Peyer's patch (tissue), 4 donors: ENCODE results near the gene TXNRD2. TPM values are rescaled to one million over a fixed set of nuclear protein-coding genes. Genes with fewer than 3 reads are reported as not detected.

Experiments
- DNase-seq, 3 donors: peaks; one replicate each; pipeline ENCODE4 v3.0.0-alpha.2; 2017 to 2019
- H3K27ac ChIP-seq, 4 donors: fragments of 200-600 bp; sonication (generic); one replicate each; pipeline ENCODE4 v1.5.1; 2016 to 2019
- H3K27me3 ChIP-seq, 2 donors: fragments of 200-600 bp; sonication (generic); one replicate each; pipeline ENCODE4 v1.5.1; 2019
- H3K36me3 ChIP-seq, 3 donors: fragments of 200-600 bp; sonication (generic); one replicate each; pipeline ENCODE4 v1.5.1; 2016 to 2019
- H3K4me1 ChIP-seq, 4 donors: fragments of 200-600 bp; sonication (generic); one replicate each; pipeline ENCODE4 v1.5.1; 2016 to 2019
- H3K4me3 ChIP-seq, 4 donors: fragments of 200-600 bp; sonication (generic); 1 replicate in 3 of 4; 2 replicates in 1 of 4; pipeline ENCODE4 v1.5.1; 2016 to 2019; ENCODE audit warnings: mild to moderate bottlenecking in 1 of 4
- H3K9me3 ChIP-seq, 4 donors: fragments of 200-600 bp; sonication (generic); one replicate each; pipeline ENCODE4 v1.5.1; 2016 to 2019; ENCODE audit warnings: mild to moderate bottlenecking in 1 of 4
- POLR2A ChIP-seq, 2 donors: fragments of 450-650 bp; IDR thresholded peaks; one replicate each; pipeline ENCODE4 v1.5.1; 2017; ENCODE audit warnings: antibody characterized with exemption in 2 of 2, mild to moderate bottlenecking in 2 of 2, moderate library complexity in 2 of 2
- total RNA-seq, 4 donors: library from RNA; depleted of rRNA; stranded (reverse); fragments of >200 nt; gene quantifications; one replicate each; pipeline ENCODE4 v1.1.0, GENCODE V29; 2016
- TF ChIP-seq, protein P1 (sequence below), 6 experiments: fragments of 450-650 bp in 4 of 6; fragments of 200-600 bp in 2 of 6; sonication (generic) in 1 of 6; IDR thresholded peaks; one replicate each; pipeline ENCODE4 v1.5.1; 2017 to 2019; ENCODE audit warnings: antibody characterized with exemption in 6 of 6, mild to moderate bottlenecking in 3 of 6, moderate library complexity in 1 of 6

The TXNRD2 gene
- total RNA-seq, 4 donors from 2014 or later, result 24.7 to 29.8 (median 27.2) TPM

DNA sequence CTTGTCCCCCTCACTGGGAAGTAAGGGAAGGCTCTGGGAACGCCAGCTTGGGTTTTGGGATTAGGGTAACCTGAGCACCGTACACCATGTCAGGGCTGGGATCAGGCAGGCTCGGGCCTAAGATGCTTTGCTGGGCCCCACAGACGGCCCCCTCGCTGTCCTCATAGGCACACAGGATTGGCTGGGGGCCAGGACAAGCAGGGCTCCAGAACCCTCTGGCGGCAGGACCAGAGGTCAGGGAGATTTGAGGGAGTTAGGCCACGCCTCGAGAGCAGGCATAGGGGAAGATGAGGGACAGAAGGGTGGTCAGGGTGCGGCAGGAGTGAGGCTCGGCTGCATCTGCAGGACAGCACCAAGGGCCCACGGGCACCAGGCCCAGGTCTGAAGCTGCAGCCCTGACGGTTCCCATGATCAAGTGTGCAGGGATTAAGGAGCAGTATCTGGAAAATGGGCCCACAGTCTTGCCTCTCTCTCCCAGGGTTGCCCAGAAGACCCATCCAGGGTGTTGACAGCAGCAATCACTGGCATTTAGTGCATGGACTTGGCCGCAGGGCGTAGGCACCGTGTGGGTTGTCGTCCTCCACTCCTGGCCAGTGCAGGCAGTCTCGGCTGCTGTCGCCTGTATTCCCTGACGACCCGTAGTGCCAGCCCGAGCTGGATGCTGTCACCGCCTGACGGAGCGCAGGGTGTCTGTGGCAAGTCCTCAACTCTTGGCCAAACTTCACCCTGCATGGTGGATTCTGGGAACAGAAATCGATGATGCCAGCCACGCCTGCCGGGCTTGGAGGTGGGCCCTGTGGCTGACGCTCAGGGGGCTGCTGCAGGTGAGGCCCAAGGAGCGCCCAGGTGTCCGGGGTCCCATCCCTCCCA is 71.2 kb downstream of the TXNRD2 start:
- peak in 2 of 3 donors; percentile 44 to 45 for DNase-seq
- no peak overlapping the region for H3K4me3 ChIP-seq
- peaks cover 0 to 9% (median 0%) of the 10 kb centered on the region in 4 donors for H3K4me1 ChIP-seq
- no peaks in the 10 kb centered on the region for H3K9me3 ChIP-seq
- no peaks in the 10 kb centered on the region for H3K36me3 ChIP-seq
- no peak overlapping the region for H3K27ac ChIP-seq
- no peaks in the 10 kb centered on the region for H3K27me3 ChIP-seq
- TF ChIP-seq, protein P1, sequence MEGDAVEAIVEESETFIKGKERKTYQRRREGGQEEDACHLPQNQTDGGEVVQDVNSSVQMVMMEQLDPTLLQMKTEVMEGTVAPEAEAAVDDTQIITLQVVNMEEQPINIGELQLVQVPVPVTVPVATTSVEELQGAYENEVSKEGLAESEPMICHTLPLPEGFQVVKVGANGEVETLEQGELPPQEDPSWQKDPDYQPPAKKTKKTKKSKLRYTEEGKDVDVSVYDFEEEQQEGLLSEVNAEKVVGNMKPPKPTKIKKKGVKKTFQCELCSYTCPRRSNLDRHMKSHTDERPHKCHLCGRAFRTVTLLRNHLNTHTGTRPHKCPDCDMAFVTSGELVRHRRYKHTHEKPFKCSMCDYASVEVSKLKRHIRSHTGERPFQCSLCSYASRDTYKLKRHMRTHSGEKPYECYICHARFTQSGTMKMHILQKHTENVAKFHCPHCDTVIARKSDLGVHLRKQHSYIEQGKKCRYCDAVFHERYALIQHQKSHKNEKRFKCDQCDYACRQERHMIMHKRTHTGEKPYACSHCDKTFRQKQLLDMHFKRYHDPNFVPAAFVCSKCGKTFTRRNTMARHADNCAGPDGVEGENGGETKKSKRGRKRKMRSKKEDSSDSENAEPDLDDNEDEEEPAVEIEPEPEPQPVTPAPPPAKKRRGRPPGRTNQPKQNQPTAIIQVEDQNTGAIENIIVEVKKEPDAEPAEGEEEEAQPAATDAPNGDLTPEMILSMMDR (IDR thresholded peaks at IDR 0.05), result no peak

DNA sequence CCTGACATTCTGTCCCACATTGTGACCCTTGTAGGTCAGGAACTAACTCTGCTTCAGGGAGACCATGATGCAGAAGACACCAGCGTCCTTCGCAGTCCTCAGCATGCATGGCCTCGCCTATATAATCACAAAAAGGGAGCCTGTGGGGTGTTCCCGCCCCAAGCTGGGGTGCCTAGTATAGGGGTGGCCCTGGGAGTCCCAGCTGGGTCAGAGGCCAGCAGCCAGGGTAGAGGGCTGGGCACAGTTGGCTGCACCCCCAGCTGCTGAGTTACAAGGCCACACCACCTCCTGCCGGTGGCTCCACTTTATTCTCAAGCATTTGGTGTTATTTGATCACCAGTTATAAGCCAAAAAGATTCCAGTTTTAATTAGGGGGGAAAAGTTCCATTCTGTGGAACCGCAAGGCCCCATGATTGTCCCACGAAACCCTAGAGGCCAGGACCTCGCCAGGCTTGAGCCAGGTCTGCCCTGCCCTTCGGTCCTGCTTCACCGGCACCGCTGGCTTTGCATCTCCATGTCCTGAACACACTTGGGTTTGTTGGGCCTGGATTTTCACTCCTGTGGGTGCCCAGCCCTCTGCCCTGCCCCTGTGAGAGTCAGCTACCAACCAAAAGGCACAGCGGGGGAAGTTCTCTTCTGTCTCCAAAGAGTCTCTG is 72.0 kb downstream of the TXNRD2 start:
- Histone ChIP-seq H3K36me3 (no peaks in the 10 kb centered on the region), H3K4me3 (no peak overlapping the region), H3K4me1 (peaks cover 0 to 9% (median 0%) of the 10 kb centered on the region in 4 donors), H3K9me3 (no peaks in the 10 kb centered on the region), H3K27me3 (no peaks in the 10 kb centered on the region), H3K27ac (peak overlapping the region in 1 of 4 donors; percentile 5)
- DNase-seq, result peak in 2 of 3 donors; percentile 38 to 39
- TF ChIP-seq, protein P1 (IDR thresholded peaks at IDR 0.05), result no peak
- no peak for TF ChIP-seq POLR2A (IDR thresholded peaks at IDR 0.05)

DNA sequence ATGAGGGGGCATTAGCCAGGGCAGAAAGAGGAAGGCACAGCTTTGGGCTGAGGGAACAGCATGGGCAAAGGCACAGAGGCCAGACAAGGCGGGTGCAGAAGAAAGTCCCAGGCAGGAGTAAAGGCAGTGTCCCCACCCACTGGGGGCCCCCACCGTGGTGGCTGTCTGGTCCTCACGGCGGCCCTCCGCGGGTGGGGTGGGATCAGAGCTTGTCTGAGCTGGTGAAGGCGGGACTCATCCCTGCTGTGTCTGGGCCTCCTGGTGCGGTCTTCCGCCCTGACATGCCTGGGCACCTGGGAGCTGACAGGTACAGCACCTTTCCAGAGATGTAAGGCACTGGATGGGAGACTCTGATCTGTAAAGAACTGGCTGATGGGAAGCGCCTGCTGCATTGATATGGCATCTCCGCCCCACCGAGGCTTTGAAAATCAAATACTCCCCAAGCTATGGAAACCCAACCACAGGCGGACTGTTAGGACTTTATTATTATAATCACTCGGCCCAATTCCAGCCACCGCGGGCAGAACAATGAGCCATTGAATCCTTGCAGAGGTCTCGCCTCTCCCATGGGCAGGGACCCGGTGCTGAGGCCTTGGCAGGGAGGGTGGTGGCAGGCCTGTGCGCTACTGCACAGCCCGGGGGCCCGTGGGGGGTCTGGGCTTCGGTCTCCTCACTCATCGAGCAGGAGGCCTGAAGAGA is 72.7 kb downstream of the TXNRD2 start:
- TF ChIP-seq POLR2A (IDR thresholded peaks at IDR 0.05), result no peak
- TF ChIP-seq, protein P1 (IDR thresholded peaks at IDR 0.05), result no peak
- Histone ChIP-seq H3K9me3 (no peaks in the 10 kb centered on the region), H3K36me3 (no peaks in the 10 kb centered on the region), H3K27me3 (no peaks in the 10 kb centered on the region), H3K27ac (no peak overlapping the region), H3K4me1 (peaks cover 0 to 4% (median 0%) of the 10 kb centered on the region in 4 donors), H3K4me3 (no peak overlapping the region)
- peak in 2 of 3 donors; percentile 53 to 55 for DNase-seq

DNA sequence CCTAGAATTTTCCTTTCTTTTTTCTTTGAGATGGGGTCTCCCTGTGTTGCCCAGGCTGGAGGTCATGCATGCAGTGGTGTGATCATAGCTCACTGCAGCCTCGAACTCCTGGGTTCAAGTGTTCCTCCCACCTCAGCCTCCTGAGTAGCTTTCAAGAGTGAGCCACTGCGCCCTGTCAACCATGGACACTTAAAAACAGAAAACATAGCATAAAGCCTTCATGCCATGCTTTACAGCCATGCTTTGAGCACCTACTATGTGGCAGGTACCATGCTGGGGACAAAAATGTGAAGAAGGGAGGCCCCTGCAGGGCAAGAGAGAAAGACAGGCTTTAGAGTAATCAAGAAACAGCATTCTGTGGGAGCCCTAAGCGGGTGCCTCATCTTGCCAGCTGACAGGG is 73.3 kb downstream of the TXNRD2 start:
- Histone ChIP-seq H3K4me1 (no peaks in the 10 kb centered on the region), H3K27me3 (no peaks in the 10 kb centered on the region), H3K36me3 (no peaks in the 10 kb centered on the region), H3K9me3 (no peaks in the 10 kb centered on the region), H3K4me3 (no peak overlapping the region), H3K27ac (no peak overlapping the region)
- DNase-seq, result peak in 2 of 3 donors; percentile 5 to 18
- TF ChIP-seq, protein P1 (IDR thresholded peaks at IDR 0.05), result no peak
- TF ChIP-seq POLR2A (IDR thresholded peaks at IDR 0.05), result no peak

DNA sequence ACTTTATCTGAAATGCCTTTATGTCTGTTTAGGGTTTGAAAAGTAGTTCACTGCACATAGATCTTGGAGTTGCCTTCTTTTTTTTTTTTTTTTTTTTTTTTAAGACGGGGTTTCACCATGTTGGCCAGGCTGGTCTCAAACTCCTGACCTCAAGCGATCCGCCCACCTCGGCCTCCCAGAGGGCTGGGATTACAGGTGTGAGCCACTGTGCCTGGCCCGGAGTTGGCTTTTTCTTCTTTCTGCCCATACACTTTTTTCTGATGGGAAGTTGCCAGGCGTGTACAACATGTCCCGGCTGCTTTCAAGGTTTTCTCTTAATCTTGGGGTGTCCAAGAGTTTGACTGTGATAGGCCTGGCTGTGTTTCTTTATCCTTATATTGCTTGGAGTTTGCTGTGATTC is 74.0 kb downstream of the TXNRD2 start:
- Histone ChIP-seq H3K9me3 (no peaks in the 10 kb centered on the region), H3K36me3 (no peaks in the 10 kb centered on the region), H3K27me3 (no peaks in the 10 kb centered on the region), H3K4me1 (no peaks in the 10 kb centered on the region), H3K4me3 (no peak overlapping the region), H3K27ac (no peak overlapping the region)
- TF ChIP-seq, protein P1 (IDR thresholded peaks at IDR 0.05), result no peak
- TF ChIP-seq POLR2A (IDR thresholded peaks at IDR 0.05), result no peak
- DNase-seq, result peak in 1 of 3 donors; percentile 7
